BE2C (cell line): ENCODE results near the gene ITGA3.

ENCODE experiments used
- DNase-seq: peaks from one replicate; pipeline ENCODE4 v3.0.0-alpha.2; 2020
- H3K27me3 ChIP-seq: fragments of 250-450 bp; sonication (Bioruptor Pico); 2 replicates; pipeline ENCODE4 v1.5.1; 2020; ENCODE audit warnings: mild to moderate bottlenecking
- H3K36me3 ChIP-seq: fragments of 250-450 bp; sonication (Bioruptor Pico); 2 replicates; pipeline ENCODE4 v1.5.1; 2020; ENCODE audit warnings: mild to moderate bottlenecking
- H3K4me1 ChIP-seq: fragments of 250-450 bp; sonication (Bioruptor Pico); 2 replicates; pipeline ENCODE4 v1.5.1; 2020
- H3K4me3 ChIP-seq: 2 replicates; pipeline ENCODE4 v1.5.1; 2011; ENCODE audit warnings: low read depth, low read length
- H3K9me3 ChIP-seq: fragments of 250-450 bp; sonication (Bioruptor Pico); 2 replicates; pipeline ENCODE4 v1.5.1; 2020
- CTCF ChIP-seq: IDR thresholded peaks from 2 replicates; pipeline ENCODE4 v1.5.1; 2012; ENCODE audit warnings: mild to moderate bottlenecking, low read depth, low read length

The ITGA3 gene

GRCh38 chr17:50122945-50123344 lies 67.0 kb downstream of the ITGA3 start:
- Histone ChIP-seq H3K4me3 (no peak overlapping the region), H3K27me3 (no peaks in the 10 kb centered on the region), H3K4me1 (peaks cover 10% of the 10 kb centered on the region; the same call in 1 of the 2 replicates), H3K9me3 (no peaks in the 10 kb centered on the region), H3K36me3 (no peaks in the 10 kb centered on the region)
- TF ChIP-seq CTCF: no peak
- DNase-seq: no peak

GRCh38 chr17:50123649-50124349 lies 67.9 kb downstream of the ITGA3 start:
- DNase-seq: no peak
- Histone ChIP-seq H3K4me3 (no peak overlapping the region), H3K27me3 (peaks cover 3% of the 10 kb centered on the region; the same call in 1 of the 2 replicates), H3K36me3 (no peaks in the 10 kb centered on the region), H3K9me3 (no peaks in the 10 kb centered on the region), H3K4me1 (peaks cover 10% of the 10 kb centered on the region; the same call in 1 of the 2 replicates)
- TF ChIP-seq CTCF: no peak

- peaks cover 7% of the 10 kb centered on the region for H3K27me3 ChIP-seq
- H3K4me3 ChIP-seq: no peak overlapping the region
- DNase-seq: no peak
- peaks cover 10% of the 10 kb centered on the region; the same call in 1 of the 2 replicates for H3K4me1 ChIP-seq
- no peaks in the 10 kb centered on the region for H3K9me3 ChIP-seq
- TF ChIP-seq CTCF: no peak
- no peaks in the 10 kb centered on the region for H3K36me3 ChIP-seq
Measured at GRCh38 chr17:50125420-50125997, 69.6 kb downstream of the ITGA3 start.

- no peak for DNase-seq
- H3K4me3 ChIP-seq: no peak overlapping the region
- peaks cover 15% of the 10 kb centered on the region for H3K4me1 ChIP-seq
- TF ChIP-seq CTCF: no peak
- H3K36me3 ChIP-seq: no peaks in the 10 kb centered on the region
- H3K27me3 ChIP-seq: peaks cover 7% of the 10 kb centered on the region
- no peaks in the 10 kb centered on the region for H3K9me3 ChIP-seq
Measured at GRCh38 chr17:50127697-50128361, 71.9 kb downstream of the ITGA3 start.

- no peak for DNase-seq
Measured at GRCh38 chr17:50128441-50129352, 72.8 kb downstream of the ITGA3 start.

More at GRCh38 chr17:50128441-50129352, 72.8 kb downstream of the ITGA3 start:
- no peaks in the 10 kb centered on the region for H3K36me3 ChIP-seq
- H3K9me3 ChIP-seq: no peaks in the 10 kb centered on the region
- no peak overlapping the region for H3K4me3 ChIP-seq
- no peak for TF ChIP-seq CTCF
- peaks cover 18% of the 10 kb centered on the region for H3K4me1 ChIP-seq
- H3K27me3 ChIP-seq: peaks cover 7% of the 10 kb centered on the region
